ENCODE results near the gene PPP1R11.

DNA sequence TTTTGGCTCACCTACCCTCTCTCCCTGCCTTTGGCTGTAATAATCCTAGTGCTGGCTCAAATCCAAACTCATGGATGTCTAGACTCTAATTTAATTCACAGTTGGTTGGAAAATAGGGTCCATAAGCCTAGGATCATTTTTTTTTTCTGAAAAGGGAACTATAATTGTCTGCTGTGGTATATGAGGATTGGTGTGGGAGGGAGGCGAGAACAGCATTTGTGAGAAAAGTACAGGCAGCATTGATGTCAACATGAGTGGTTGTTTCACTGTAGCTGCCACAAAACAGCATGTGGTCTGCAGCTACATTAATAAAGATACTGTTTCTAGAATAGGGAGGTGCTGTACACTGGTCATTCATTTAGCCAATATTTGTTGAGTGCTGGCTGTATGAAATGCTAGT lies 24.5 kb upstream of the PPP1R11 start:
- TF ChIP-seq, protein P1, sequence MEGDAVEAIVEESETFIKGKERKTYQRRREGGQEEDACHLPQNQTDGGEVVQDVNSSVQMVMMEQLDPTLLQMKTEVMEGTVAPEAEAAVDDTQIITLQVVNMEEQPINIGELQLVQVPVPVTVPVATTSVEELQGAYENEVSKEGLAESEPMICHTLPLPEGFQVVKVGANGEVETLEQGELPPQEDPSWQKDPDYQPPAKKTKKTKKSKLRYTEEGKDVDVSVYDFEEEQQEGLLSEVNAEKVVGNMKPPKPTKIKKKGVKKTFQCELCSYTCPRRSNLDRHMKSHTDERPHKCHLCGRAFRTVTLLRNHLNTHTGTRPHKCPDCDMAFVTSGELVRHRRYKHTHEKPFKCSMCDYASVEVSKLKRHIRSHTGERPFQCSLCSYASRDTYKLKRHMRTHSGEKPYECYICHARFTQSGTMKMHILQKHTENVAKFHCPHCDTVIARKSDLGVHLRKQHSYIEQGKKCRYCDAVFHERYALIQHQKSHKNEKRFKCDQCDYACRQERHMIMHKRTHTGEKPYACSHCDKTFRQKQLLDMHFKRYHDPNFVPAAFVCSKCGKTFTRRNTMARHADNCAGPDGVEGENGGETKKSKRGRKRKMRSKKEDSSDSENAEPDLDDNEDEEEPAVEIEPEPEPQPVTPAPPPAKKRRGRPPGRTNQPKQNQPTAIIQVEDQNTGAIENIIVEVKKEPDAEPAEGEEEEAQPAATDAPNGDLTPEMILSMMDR (IDR thresholded peaks at IDR 0.05): no peak
- no peak for TF ChIP-seq POLR2A (IDR thresholded peaks at IDR 0.05)

All from body of pancreas (tissue), 4 donors.